ENCODE data around the gene IFITM5. TPM values are rescaled to one million over a fixed set of nuclear protein-coding genes. Genes with fewer than 3 reads are reported as not detected.

IFITM5 gene
- total RNA-seq, 1 experiment from 2014 or later: not detected

DNA sequence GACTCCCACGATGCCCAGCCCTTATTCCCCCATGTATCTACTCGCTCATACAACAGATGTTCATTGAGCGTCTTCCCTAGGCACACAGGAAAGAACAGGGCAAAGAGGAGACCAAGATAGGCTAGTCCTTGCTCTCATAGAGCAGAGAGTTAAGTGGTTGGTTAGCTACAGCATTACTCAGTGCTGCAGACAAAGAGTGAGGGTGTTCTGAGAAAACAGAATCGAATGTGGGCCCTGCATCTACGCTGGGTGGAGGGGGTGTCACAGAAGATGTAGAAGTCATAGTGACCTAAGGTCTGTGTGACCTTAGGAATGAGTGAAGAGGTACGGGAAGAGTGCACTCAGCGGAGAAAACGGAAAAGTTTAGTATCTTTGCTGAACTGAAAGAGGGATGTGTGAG is 50.3 kb downstream of the IFITM5 start:
- Histone ChIP-seq H4K20me1 (ENCODE audit: control insufficient read depth, insufficient read depth, insufficient read length) (no peaks in the 10 kb centered on the region), H3K27ac (ENCODE audit: insufficient read length, low read depth, low read length) (no peak overlapping the region), H3K27me3 (ENCODE audit: insufficient read depth, low read length) (no peaks in the 10 kb centered on the region), H4K91ac (ENCODE audit: insufficient read length, low read depth, low read length) (no peak overlapping the region), H3K79me2 (ENCODE audit: insufficient read depth, low read length) (no peaks in the 10 kb centered on the region), H2BK12ac (ENCODE audit: insufficient read length, low read depth, low read length) (no peak overlapping the region), H3K56ac (ENCODE audit: insufficient read length, low read depth, low read length) (no peak overlapping the region), H3K18ac (ENCODE audit: insufficient read length, low read depth, low read length) (no peak overlapping the region), H4K8ac (replicated peaks; ENCODE audit: insufficient read length, low read depth, low read length) (no peak overlapping the region), H2BK120ac (ENCODE audit: low read depth, low read length, poor library complexity, severe bottlenecking) (no peak overlapping the region), H2AK5ac (ENCODE audit: insufficient read length, low read length) (no peak overlapping the region), H2AFZ (ENCODE audit: low read length) (no peak overlapping the region), H3K4me2 (ENCODE audit: insufficient read depth, insufficient read length, low read length) (no peak overlapping the region), H3K14ac (ENCODE audit: insufficient read depth, low read length) (no peak overlapping the region), H3K4ac (ENCODE audit: low read depth, low read length) (no peak overlapping the region), H3K23ac (ENCODE audit: insufficient read length, low read depth, low read length) (no peak overlapping the region), H3T11ph (ENCODE audit: low read length) (no peak overlapping the region), H3K9me3 (ENCODE audit: control insufficient read depth, low read depth, low read length) (no peaks in the 10 kb centered on the region), H2BK5ac (ENCODE audit: insufficient read length, low read length) (no peak overlapping the region), H4K5ac (ENCODE audit: insufficient read length, low read depth, low read length) (no peak overlapping the region), H2BK20ac (ENCODE audit: low read depth, low read length, poor library complexity, severe bottlenecking) (no peak overlapping the region), H3K9ac (ENCODE audit: extremely low read depth, insufficient read length, low read length) (no peak overlapping the region), H2BK15ac (ENCODE audit: low read depth, low read length) (no peak overlapping the region), H3K79me1 (ENCODE audit: insufficient read depth, low read depth, low read length, poor library complexity, severe bottlenecking) (no peaks in the 10 kb centered on the region), H3K4me1 (ENCODE audit: insufficient read depth, low read length) (no peaks in the 10 kb centered on the region), H3K23me2 (ENCODE audit: insufficient read length, low read depth, low read length, poor library complexity, severe bottlenecking) (no peaks in the 10 kb centered on the region)
- H3K27ac Mint-ChIP-seq: peak overlapping the region in 1 of 3 experiments; percentile 0; a peak in 2 of 7 replicates
- H3K4me3 Mint-ChIP-seq: no peak overlapping the region; a peak in 1 of 5 replicates
- no peaks in the 10 kb centered on the region for H3K9me3 Mint-ChIP-seq
- no peaks in the 10 kb centered on the region; the same call in 1 of the 2 replicates for H3K27me3 Mint-ChIP-seq (ENCODE audit: low read depth)
- TF ChIP-seq, protein P1, sequence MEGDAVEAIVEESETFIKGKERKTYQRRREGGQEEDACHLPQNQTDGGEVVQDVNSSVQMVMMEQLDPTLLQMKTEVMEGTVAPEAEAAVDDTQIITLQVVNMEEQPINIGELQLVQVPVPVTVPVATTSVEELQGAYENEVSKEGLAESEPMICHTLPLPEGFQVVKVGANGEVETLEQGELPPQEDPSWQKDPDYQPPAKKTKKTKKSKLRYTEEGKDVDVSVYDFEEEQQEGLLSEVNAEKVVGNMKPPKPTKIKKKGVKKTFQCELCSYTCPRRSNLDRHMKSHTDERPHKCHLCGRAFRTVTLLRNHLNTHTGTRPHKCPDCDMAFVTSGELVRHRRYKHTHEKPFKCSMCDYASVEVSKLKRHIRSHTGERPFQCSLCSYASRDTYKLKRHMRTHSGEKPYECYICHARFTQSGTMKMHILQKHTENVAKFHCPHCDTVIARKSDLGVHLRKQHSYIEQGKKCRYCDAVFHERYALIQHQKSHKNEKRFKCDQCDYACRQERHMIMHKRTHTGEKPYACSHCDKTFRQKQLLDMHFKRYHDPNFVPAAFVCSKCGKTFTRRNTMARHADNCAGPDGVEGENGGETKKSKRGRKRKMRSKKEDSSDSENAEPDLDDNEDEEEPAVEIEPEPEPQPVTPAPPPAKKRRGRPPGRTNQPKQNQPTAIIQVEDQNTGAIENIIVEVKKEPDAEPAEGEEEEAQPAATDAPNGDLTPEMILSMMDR (conservative IDR thresholded peaks at IDR 0.05): no peak
- WGBS (ENCODE audit: extremely low coverage, insufficient read length, low lambda C conversion rate): no CpG with 5 or more reads among the region's 8 CpGs
- H3K4me1 Mint-ChIP-seq: peaks cover 0 to 5% of the 10 kb centered on the region in 2 experiments; a peak in 2 of 4 replicates
- H3K36me3 Mint-ChIP-seq (ENCODE audit: insufficient read depth in 1 of 3, low read depth in 3 of 3): peaks cover 54 to 85% (median 65%) of the 10 kb centered on the region in 3 experiments
- no peak for DNase-seq

Other genes with a start within 250 kb of the IFITM5 start
- not detected in 2 replicates for gene SCGB1C1, start 106.4 kb downstream of the IFITM5 start, total RNA-seq (2021)
- 44.1 and 49.4 TPM in 2 replicates for gene BET1L, start 92.1 kb downstream of the IFITM5 start, total RNA-seq (2021)
- gene RIC8A, start 91.8 kb downstream of the IFITM5 start, total RNA-seq (2021): 94.9 and 98.1 TPM in 2 replicates
- gene SIRT3, start 63.2 kb downstream of the IFITM5 start, total RNA-seq (2021): 13.2 and 13.9 TPM in 2 replicates
- 141 and 148 TPM in 2 replicates for gene PSMD13, start 62.5 kb downstream of the IFITM5 start, total RNA-seq (2021)
- gene NLRP6, start 21.1 kb downstream of the IFITM5 start, total RNA-seq (2021): not detected in 2 replicates
- 57.9 and 58.3 TPM in 2 replicates for gene PGGHG, start 10.4 kb downstream of the IFITM5 start, total RNA-seq (2021)
- gene IFITM2, start 8.3 kb upstream of the IFITM5 start, total RNA-seq (2021): 421 and 425 TPM in 2 replicates
- 498 and 500 TPM in 2 replicates for gene IFITM1, start 14.5 kb upstream of the IFITM5 start, total RNA-seq (2021)
- gene IFITM3, start 21.3 kb upstream of the IFITM5 start, total RNA-seq (2021): 419 and 425 TPM in 2 replicates
- 101 and 105 TPM in 2 replicates for gene B4GALNT4, start 70.0 kb upstream of the IFITM5 start, total RNA-seq (2021)
- 41.7 and 43.8 TPM in 2 replicates for gene PKP3, start 94.7 kb upstream of the IFITM5 start, total RNA-seq (2021)
- gene SIGIRR, start 115.5 kb upstream of the IFITM5 start, total RNA-seq (2021): 85.7 and 89.7 TPM in 2 replicates
- 12.3 and 13.1 TPM in 2 replicates for gene ANO9, start 142.5 kb upstream of the IFITM5 start, total RNA-seq (2021)
- gene PTDSS2, start 150.8 kb upstream of the IFITM5 start, total RNA-seq (2021): 53.4 and 55.3 TPM in 2 replicates
- 60.0 and 67.0 TPM in 2 replicates for gene RNH1, start 207.7 kb upstream of the IFITM5 start, total RNA-seq (2021)
- gene HRAS, start 236.1 kb upstream of the IFITM5 start, total RNA-seq (2021): 61.8 and 66.0 TPM in 2 replicates
- gene LRRC56, start 238.0 kb upstream of the IFITM5 start, total RNA-seq (2021): 3.1 and 3.4 TPM in 2 replicates